Inferior parietal cortex (tissue), 1 donor: ENCODE measurements around the gene GRID2.
"Not testable (repeated sequence)": the region's sequence is repeated elsewhere in the genome, so short reads cannot be mapped to it uniquely, and the experiment has no call there.

Experiments
- DNase-seq: peaks from one replicate; pipeline ENCODE4 v3.0.0-alpha.2; 2016; ENCODE audit errors: extremely low spot score

Gene GRID2

GRCh38 chr4:93670434-93670833 is 1366.7 kb downstream of the GRID2 start:
- DNase-seq = no peak

GRCh38 chr4:93671093-93671492 is 1367.3 kb downstream of the GRID2 start:
- no peak for DNase-seq

- DNase-seq = not testable (repeated sequence)
Measured at GRCh38 chr4:93676937-93677336, 1373.2 kb downstream of the GRID2 start.

GRCh38 chr4:93684571-93684970 is 1380.8 kb downstream of the GRID2 start:
- no peak for DNase-seq

- no peak for DNase-seq
Measured at GRCh38 chr4:93687304-93687703, 1383.5 kb downstream of the GRID2 start.

- no peak for DNase-seq
Measured at GRCh38 chr4:93688978-93689377, 1385.2 kb downstream of the GRID2 start.

GRCh38 chr4:93693141-93693540 is 1389.4 kb downstream of the GRID2 start:
- DNase-seq = no peak

- no peak for DNase-seq
Measured at GRCh38 chr4:93698686-93699085, 1394.9 kb downstream of the GRID2 start.

GRCh38 chr4:93700571-93700970 is 1396.8 kb downstream of the GRID2 start:
- DNase-seq = no peak

- DNase-seq = peak; percentile 64
Measured at GRCh38 chr4:93710101-93710846, 1406.5 kb downstream of the GRID2 start.

GRCh38 chr4:93710847-93711430 is 1407.2 kb downstream of the GRID2 start:
- DNase-seq = no peak

- DNase-seq = no peak
Measured at GRCh38 chr4:93718233-93718632, 1414.5 kb downstream of the GRID2 start.

- no peak for DNase-seq
Measured at GRCh38 chr4:93719552-93719951, 1415.8 kb downstream of the GRID2 start.

- no peak for DNase-seq
Measured at GRCh38 chr4:93722446-93722845, 1418.7 kb downstream of the GRID2 start.

- no peak for DNase-seq
Measured at GRCh38 chr4:93730251-93730650, 1426.5 kb downstream of the GRID2 start.

GRCh38 chr4:93730760-93731159 is 1427.0 kb downstream of the GRID2 start:
- DNase-seq = no peak

GRCh38 chr4:93731456-93731855 is 1427.7 kb downstream of the GRID2 start:
- DNase-seq = no peak

GRCh38 chr4:93732509-93732908 is 1428.7 kb downstream of the GRID2 start:
- no peak for DNase-seq

GRCh38 chr4:93740890-93741289 is 1437.1 kb downstream of the GRID2 start:
- no peak for DNase-seq

GRCh38 chr4:93743022-93743421 is 1439.3 kb downstream of the GRID2 start:
- DNase-seq = no peak

GRCh38 chr4:93743635-93744034 is 1439.9 kb downstream of the GRID2 start:
- DNase-seq = no peak

GRCh38 chr4:93744961-93745360 is 1441.2 kb downstream of the GRID2 start:
- DNase-seq = no peak

GRCh38 chr4:93746031-93746430 is 1442.3 kb downstream of the GRID2 start:
- DNase-seq = no peak

GRCh38 chr4:93747220-93747619 is 1443.5 kb downstream of the GRID2 start:
- DNase-seq = no peak
